HepG2 (cell line): ENCODE results near the gene B3GALT6. TPM values are rescaled to one million over a fixed set of nuclear protein-coding genes. Genes with fewer than 3 reads are reported as not detected.

Source experiments
- ARID5B ChIP-seq: IDR thresholded peaks from 2 replicates; pipeline ENCODE4 v1.4.0; 2020; ENCODE audit warnings: mild to moderate bottlenecking, missing genetic modification reagents
- ARNTL ChIP-seq: sonication (generic); formaldehyde crosslinking; IDR thresholded peaks from 2 replicates; pipeline ENCODE4 v1.4.0; 2020; ENCODE audit warnings: mild to moderate bottlenecking, missing genetic modification reagents
- ELF1 ChIP-seq: sonication (generic); formaldehyde crosslinking; IDR thresholded peaks from 2 replicates; pipeline ENCODE4 v1.4.0; 2020; ENCODE audit warnings: missing genetic modification reagents
- EP300 ChIP-seq, 3 experiments: sonication (generic) in 1 of 3; formaldehyde crosslinking in 1 of 3; IDR thresholded peaks; 2 replicates each; pipeline versions ENCODE4 v1.5.1 to v1.6.1; 2011 to 2020; ENCODE audit warnings: low read depth in 2 of 3, low read length in 2 of 3, borderline replicate concordance in 1 of 3, improper control_type of control experiment in 1 of 3, mild to moderate bottlenecking in 1 of 3, missing genetic modification reagents in 1 of 3, moderate library complexity in 1 of 3
- FOXA3 ChIP-seq: IDR thresholded peaks from 2 replicates; pipeline ENCODE4 v1.6.1; 2016; ENCODE audit warnings: missing genetic modification reagents, missing compliant biosample characterization
- KDM3A ChIP-seq: IDR thresholded peaks from 2 replicates; pipeline ENCODE4 v1.6.1; 2018; ENCODE audit warnings: low read depth, missing compliant biosample characterization
- KLF13 ChIP-seq: sonication (generic); formaldehyde crosslinking; IDR thresholded peaks from 2 replicates; pipeline ENCODE4 v1.4.0; 2020; ENCODE audit warnings: mild to moderate bottlenecking, missing genetic modification reagents
- KMT2B ChIP-seq: IDR thresholded peaks from 2 replicates; pipeline ENCODE4 v1.6.1; 2016; ENCODE audit warnings: missing genetic modification reagents, missing compliant biosample characterization
- MED1 ChIP-seq: sonication (generic); formaldehyde crosslinking; IDR thresholded peaks from 2 replicates; pipeline ENCODE4 v1.4.0; 2020; ENCODE audit warnings: missing genetic modification reagents
- NFYB ChIP-seq: sonication (generic); formaldehyde crosslinking; IDR thresholded peaks from 2 replicates; pipeline ENCODE4 v1.4.0; 2020; ENCODE audit warnings: missing genetic modification reagents
- SIN3B ChIP-seq: fragments of 150-350 bp; IDR thresholded peaks from 2 replicates; pipeline ENCODE4 v1.6.1; 2014; ENCODE audit warnings: low read length
- TRIM24 ChIP-seq: sonication (generic); formaldehyde crosslinking; IDR thresholded peaks from 2 replicates; pipeline ENCODE4 v1.8.0; 2022; ENCODE audit warnings: mild to moderate bottlenecking, missing genetic modification reagents
- ZNF337 ChIP-seq: sonication (generic); formaldehyde crosslinking; IDR thresholded peaks from 2 replicates; pipeline ENCODE4 v1.5.1; 2020; ENCODE audit warnings: missing genetic modification reagents, low read depth, mild to moderate bottlenecking, borderline replicate concordance
- ZNF446 ChIP-seq: sonication (generic); formaldehyde crosslinking; IDR thresholded peaks from 2 replicates; pipeline ENCODE4 v1.5.0; 2020; ENCODE audit warnings: mild to moderate bottlenecking, missing genetic modification reagents
- polyA plus RNA-seq, 8 experiments: library from polyadenylated mRNA; depleted of rRNA in 3 of 8; stranded (reverse) in 7 of 8; unstranded in 1 of 8; fragments of >200 nt; fragmentation: Illumina TruSeq in 4 of 8; extraction: Trizol in 4 of 8; gene quantifications; 2 replicates each; pipeline versions ENCODE4 v1.2.1 to v1.2.3, GENCODE V29; 2011 to 2016; ENCODE audit warnings: low read depth in 4 of 8, missing spikeins in 1 of 8, mixed read lengths in 1 of 8; ENCODE audit not compliant: insufficient read depth in 1 of 8
- total RNA-seq, 5 experiments: library from RNA; depleted of rRNA; stranded (reverse); fragments of >200 nt; fragmentation: Illumina TruSeq; extraction: Trizol; gene quantifications; 2 replicates each; pipeline ENCODE4 v1.2.3, GENCODE V29; 2016; ENCODE audit warnings: low read depth in 1 of 5

Gene B3GALT6
- total and polyA plus RNA-seq, 2 of the 13 experiments (the other 11 are each of a cell fraction or from before 2014, with no cell fraction given) = 3.9 to 14.2 TPM

- TF ChIP-seq ZNF337 (CRISPR knock-in tag) = no peak
- TF ChIP-seq ZNF446 (CRISPR knock-in tag) = peak; percentile 80; the same call in 1 of the 2 replicates
- TF ChIP-seq KDM3A (CRISPR knock-in tag) = no peak
- TF ChIP-seq ARNTL (CRISPR knock-in tag) = peak; percentile 72; the same call in 1 of the 2 replicates
- 0 out of 2 replicates have a peak, but pooled peaks have one; percentile 15 for TF ChIP-seq NFYB (CRISPR knock-in tag)
- TF ChIP-seq MED1 (CRISPR knock-in tag) = peak; percentile 43
- peak; percentile 34; the same call in 1 of the 2 replicates for TF ChIP-seq KMT2B (CRISPR knock-in tag)
- 0 out of 4 replicates have a peak, but pooled peaks of 1 of the 2 experiments have one; percentile 17 for TF ChIP-seq EP300 (IDR thresholded peaks at IDR 0.05; ENCODE audit: low read depth in 2 of 2, low read length in 2 of 2)
- TF ChIP-seq EP300 (CRISPR knock-in tag; IDR thresholded peaks at IDR 0.05; ENCODE audit: borderline replicate concordance) = no peak
- 0 out of 2 replicates have a peak, but pooled peaks have one; percentile 17 for TF ChIP-seq ARID5B (CRISPR knock-in tag)
- no peak for TF ChIP-seq TRIM24 (CRISPR knock-in tag)
- no peak for TF ChIP-seq SIN3B
- TF ChIP-seq KLF13 (CRISPR knock-in tag) = no peak
- TF ChIP-seq FOXA3 = peak; percentile 9; the same call in 1 of the 2 replicates
- TF ChIP-seq ELF1 (CRISPR knock-in tag) = peak; percentile 75
- TF ChIP-seq, all 625 proteins: peak for 186
Observed at GRCh38 chr1:1273512-1274298, 41.7 kb downstream of the B3GALT6 start, which contains the start of gene UBE2J2 (continued).
